Stimulated activated CD8-positive, alpha-beta memory T cell treated with anti-CD3 and anti-CD28 coated beads, Interleukin-2, amount 100 ng/mL, for 48 hours (primary cell): Measurements from ENCODE around the gene YIF1B.

Experiments used
- DNase-seq, 2 donors: peaks; one replicate each; pipeline ENCODE4 v3.0.0-alpha.2; 2020; ENCODE audit warnings: low read depth in 2 of 2

YIF1B gene

GRCh38 chr19:38306236-38306635 lies 9.5 kb downstream of the YIF1B start:
- no peak for DNase-seq

DNA sequence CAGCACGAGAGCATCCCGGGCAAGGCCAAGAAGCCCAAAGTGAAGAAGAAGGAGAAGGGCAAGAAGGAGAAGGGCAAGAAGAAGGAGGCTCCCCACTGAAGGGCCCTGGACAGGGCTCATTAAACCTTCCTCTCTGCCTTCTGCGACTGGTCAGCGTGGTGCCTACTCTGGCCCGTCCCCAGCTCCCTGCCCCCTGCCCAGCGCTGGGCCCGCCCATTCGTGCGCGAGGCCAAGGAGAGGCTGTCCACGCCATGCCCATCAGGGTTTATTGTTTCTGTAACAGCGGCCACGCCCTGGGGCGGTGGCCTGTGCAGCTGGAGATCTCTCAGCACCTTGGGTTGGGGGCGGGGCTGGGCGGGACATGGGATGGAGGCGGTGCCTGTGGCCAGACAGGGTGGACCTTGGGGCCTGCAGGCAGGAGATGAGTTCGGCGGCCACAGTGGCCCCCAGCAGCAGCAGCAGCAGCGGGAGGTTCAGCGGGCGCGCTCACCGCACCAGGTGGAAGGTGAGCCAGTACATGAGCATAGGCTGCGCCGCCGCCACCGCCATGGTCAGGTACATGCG lies 10.8 kb downstream of the YIF1B start:
- DNase-seq: no peak

GRCh38 chr19:38304352-38304865 lies 11.3 kb downstream of the YIF1B start:
- no peak for DNase-seq

GRCh38 chr19:38303517-38304351 lies 12.0 kb downstream of the YIF1B start, which contains the start of gene C19orf33:
TSS of gene C19orf33 (plus strand) at chr19:38304251. CDS start at chr19:38304262, 11 bp downstream.
- no peak for DNase-seq

- no peak for DNase-seq
Observed at GRCh38 chr19:38298821-38299680, 16.7 kb downstream of the YIF1B start.

GRCh38 chr19:38294090-38294489 lies 21.7 kb downstream of the YIF1B start:
- DNase-seq: no peak

GRCh38 chr19:38293281-38293680 lies 22.5 kb downstream of the YIF1B start:
- DNase-seq: no peak

GRCh38 chr19:38291855-38292254 lies 23.9 kb downstream of the YIF1B start:
- DNase-seq: no peak

- DNase-seq: no peak
Observed at GRCh38 chr19:38290631-38291147, 25.1 kb downstream of the YIF1B start.

GRCh38 chr19:38289955-38290354 lies 25.8 kb downstream of the YIF1B start:
- no peak for DNase-seq

- no peak for DNase-seq
Observed at GRCh38 chr19:38288123-38288855, 27.5 kb downstream of the YIF1B start.

GRCh38 chr19:38287604-38288003 lies 28.1 kb downstream of the YIF1B start:
- DNase-seq: no peak

- no peak for DNase-seq
Observed at GRCh38 chr19:38285567-38285966, 30.2 kb downstream of the YIF1B start.

GRCh38 chr19:38284422-38284821 lies 31.3 kb downstream of the YIF1B start:
- no peak for DNase-seq

- no peak for DNase-seq
Observed at GRCh38 chr19:38283271-38283670, 32.5 kb downstream of the YIF1B start.

GRCh38 chr19:38281811-38282566 lies 33.8 kb downstream of the YIF1B start:
- no peak for DNase-seq

GRCh38 chr19:38280030-38280921 lies 35.5 kb downstream of the YIF1B start:
- DNase-seq: no peak

- DNase-seq: no peak
Observed at GRCh38 chr19:38278751-38279150, 37.0 kb downstream of the YIF1B start.

- DNase-seq: no peak
Observed at GRCh38 chr19:38277969-38278680, 37.6 kb downstream of the YIF1B start.
